ENCODE data around the gene CBX4. TPM values are rescaled to one million over a fixed set of nuclear protein-coding genes. Genes with fewer than 3 reads are reported as not detected.

CBX4 gene
- total and polyA plus RNA-seq, 2 of the 13 experiments (the other 11 are each of a cell fraction or from before 2014, with no cell fraction given): 25.8 to 50.8 TPM

- TF ChIP-seq FOXP1 (IDR thresholded peaks at IDR 0.05) (no peak), FOXP1 (CRISPR knock-in tag; IDR thresholded peaks at IDR 0.05) (peak; percentile 7), SRSF1 (optimal IDR thresholded peaks at IDR 0.05; ENCODE audit: low read depth, low read length) (peak; percentile 4), SIX1 (CRISPR knock-in tag; IDR thresholded peaks at IDR 0.05; ENCODE audit: borderline replicate concordance) (no peak), ZNF703 (CRISPR knock-in tag; IDR thresholded peaks at IDR 0.05; ENCODE audit: borderline replicate concordance) (no peak), ARID4A (CRISPR knock-in tag; IDR thresholded peaks at IDR 0.05; ENCODE audit: borderline replicate concordance) (peak; percentile 49; the same call in 1 of the 2 replicates), RAD51 (IDR thresholded peaks at IDR 0.05; ENCODE audit: borderline replicate concordance) (peak; percentile 50; the same call in 1 of the 2 replicates), ZFAT (CRISPR knock-in tag; conservative IDR thresholded peaks at IDR 0.05) (no peak; the same call in 1 of the 2 replicates), NR2F1 (CRISPR knock-in tag; IDR thresholded peaks at IDR 0.05) (no peak), TBP (CRISPR knock-in tag; IDR thresholded peaks at IDR 0.05) (no peak), POGK (CRISPR knock-in tag; conservative IDR thresholded peaks at IDR 0.05) (no peak; the same call in 1 of the 2 replicates), TRAFD1 (CRISPR knock-in tag; IDR thresholded peaks at IDR 0.05; ENCODE audit: borderline replicate concordance) (no peak), RNF219 (CRISPR knock-in tag; IDR thresholded peaks at IDR 0.05) (no peak), HNRNPK (IDR thresholded peaks at IDR 0.05; ENCODE audit: low read depth, low read length, poor library complexity, severe bottlenecking) (peak; percentile 63), HOXD1 (CRISPR knock-in tag; IDR thresholded peaks at IDR 0.05) (peak; percentile 75; the same call in 1 of the 2 replicates), CBX5 (CRISPR knock-in tag; IDR thresholded peaks at IDR 0.05; ENCODE audit: borderline replicate concordance) (no peak), HOMEZ (CRISPR knock-in tag; IDR thresholded peaks at IDR 0.05; ENCODE audit: low read depth) (peak; percentile 46; the same call in 1 of the 2 replicates)
These were observed 42.3 kb downstream of the CBX4 start, which contains the start of gene CBX8 (continued) for GRCh38 chr17:79796763-79797491.
